GM21515 (cell line): Measurements from ENCODE around the gene CELF4.

Experiments used
- ATAC-seq: cut with Tn5 transposase; IDR thresholded peaks from one replicate; pipeline ENCODE4 v1.9.1; 2021; ENCODE audit not compliant: unreplicated experiment

The CELF4 gene

GRCh38 chr18:37330173-37330572 is 235.4 kb downstream of the CELF4 start:
- no peak for ATAC-seq

DNA sequence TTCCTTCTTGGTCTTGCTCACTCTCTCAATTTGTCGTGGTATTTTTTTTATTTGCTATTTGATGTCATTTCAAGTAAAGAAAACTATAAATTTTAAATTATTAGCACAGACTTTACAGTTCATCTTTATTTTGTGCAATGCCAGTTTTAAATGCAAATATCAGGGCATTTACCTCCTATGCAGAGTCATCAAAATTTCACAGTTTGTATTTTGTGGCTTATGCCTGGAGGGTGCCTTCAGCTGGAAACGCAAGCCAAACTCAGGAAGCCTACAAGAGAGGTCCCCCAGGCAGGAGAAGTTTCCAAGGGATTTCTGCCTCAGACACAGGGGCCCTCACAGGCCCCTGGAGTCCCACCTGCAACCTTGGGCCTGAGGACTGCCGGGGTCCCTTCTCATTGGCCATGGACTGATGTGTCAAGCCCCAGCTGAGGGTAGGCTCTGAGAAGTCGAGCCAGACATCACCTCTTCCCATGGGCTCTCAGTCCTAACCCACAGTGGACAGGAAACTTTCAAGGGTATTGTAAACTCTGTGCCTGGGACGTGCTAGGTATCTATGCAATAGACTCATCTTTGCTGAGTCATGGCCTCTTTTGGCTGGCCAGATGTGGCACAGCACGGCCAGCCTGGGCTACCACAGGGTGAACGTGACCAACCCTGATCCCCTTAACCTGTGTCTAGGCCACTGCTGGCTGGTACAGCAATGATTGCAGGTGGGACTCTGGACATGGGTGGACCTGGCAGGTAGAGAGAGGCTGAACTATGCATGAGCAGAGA is 236.5 kb downstream of the CELF4 start:
- ATAC-seq: no peak

DNA sequence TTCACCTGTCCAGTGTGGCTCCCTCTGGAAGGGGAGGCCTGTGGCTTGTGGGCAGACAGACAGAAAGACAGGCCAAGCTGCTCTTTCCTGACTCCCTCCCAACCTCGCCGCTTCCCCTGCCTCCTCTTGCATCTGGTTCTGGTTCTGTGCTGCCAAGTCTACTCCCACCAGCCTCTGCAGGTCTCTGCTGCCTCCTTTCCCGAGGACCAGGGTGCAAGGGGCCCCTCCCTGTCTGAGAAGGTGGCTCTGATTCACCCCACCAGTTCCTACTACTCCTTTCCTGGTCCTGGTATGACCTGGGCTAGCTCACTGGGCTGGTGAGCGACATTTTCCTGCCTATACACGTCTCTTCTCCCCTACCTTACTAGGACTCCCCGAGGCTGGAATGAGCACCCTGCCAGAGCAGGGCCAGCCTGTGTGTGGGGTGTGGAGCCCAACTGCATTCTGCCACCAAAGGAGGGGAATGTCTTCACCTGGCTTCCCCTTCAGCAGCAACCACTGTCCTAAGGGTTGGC is 238.5 kb downstream of the CELF4 start:
- no peak for ATAC-seq

DNA sequence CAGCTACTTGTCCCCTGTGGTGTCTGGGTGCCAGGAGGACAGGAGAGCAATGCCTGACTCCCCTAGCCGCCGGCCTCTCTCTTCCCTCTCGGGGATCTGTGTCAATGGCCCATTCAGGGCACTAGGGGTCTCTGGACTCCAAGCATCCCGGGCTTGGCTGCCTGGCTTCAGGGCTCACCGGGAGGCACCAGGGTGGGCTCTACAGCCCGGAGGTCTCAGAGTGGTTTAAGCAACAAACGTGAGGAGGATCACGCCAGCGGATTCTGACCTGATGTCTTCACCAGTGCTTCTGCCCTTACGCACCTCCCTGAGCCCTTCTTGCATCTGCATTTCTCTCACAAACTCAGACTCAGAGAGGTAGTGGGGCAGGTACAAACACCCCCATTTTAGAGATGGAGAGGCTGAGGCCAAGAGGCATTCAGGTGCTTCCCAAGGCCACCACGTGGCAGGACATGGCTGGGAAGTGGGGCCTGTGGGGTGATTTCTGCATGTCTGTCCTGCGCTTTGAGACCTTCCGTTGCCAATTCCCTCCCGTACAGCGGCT is 243.0 kb downstream of the CELF4 start:
- ATAC-seq: peak; percentile 81

DNA sequence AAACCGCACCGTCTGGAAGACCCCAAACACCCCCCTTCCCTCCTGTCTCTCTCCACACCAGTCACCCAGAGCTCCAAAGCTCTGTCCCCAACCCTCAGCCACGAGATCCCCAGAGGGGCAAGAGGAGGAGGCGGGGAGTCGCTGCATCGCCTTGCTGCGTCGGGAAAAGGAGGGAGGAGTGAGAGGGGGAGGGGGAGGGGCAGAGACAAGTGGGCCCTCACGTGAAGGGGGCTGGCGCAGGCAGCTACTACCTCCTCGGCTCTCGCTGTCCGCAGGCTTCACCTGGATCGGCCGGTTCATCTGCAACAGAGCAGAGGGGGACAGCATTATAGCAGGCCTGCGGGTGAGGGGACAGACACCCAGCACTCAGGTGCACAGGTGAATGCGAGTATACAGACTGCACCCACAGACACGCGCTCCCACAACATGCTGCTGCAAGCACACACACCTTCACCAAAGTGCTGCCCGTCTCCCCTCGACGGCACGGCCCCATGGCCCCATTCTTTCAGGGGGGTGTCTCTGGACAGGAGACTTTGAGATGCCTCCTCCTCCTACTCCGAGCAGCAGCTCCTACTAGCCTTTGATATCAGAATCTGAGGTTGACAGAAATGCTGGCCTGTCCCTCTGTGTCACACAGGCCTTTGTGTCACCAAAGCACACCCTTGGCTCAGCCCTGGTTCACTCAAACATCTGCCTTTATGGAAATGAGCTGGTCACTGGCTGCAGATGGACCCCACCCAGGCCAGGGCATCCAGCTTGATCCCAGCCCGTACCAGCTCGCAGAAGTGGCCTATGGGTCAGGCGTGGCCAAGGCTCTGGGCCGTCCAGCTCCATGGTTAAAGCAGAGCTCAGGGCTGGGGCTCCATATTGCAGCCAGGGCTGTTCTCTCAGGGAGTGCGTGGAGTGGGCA is 243.8 kb downstream of the CELF4 start:
- no peak for ATAC-seq

DNA sequence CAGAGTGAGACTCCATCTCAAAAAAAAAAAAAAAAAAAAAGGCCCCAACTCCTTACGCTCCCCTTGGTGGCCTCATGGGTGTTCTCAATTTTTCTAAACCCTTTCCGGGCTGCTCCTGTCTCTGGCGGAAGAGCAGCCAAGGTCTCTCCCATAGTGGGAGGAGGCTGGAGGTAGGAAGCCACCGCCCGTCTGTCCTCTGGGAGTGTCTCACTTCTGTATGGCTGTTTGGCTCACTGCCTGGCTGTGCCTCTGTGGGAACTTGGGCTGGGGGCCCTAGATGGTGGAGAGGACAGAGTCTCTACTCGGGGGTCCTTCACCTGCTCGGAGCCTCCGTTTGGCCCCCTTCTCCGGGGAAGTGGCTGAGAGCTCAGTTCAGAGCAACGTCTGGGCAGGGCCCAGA is 245.3 kb downstream of the CELF4 start:
- ATAC-seq: no peak

DNA sequence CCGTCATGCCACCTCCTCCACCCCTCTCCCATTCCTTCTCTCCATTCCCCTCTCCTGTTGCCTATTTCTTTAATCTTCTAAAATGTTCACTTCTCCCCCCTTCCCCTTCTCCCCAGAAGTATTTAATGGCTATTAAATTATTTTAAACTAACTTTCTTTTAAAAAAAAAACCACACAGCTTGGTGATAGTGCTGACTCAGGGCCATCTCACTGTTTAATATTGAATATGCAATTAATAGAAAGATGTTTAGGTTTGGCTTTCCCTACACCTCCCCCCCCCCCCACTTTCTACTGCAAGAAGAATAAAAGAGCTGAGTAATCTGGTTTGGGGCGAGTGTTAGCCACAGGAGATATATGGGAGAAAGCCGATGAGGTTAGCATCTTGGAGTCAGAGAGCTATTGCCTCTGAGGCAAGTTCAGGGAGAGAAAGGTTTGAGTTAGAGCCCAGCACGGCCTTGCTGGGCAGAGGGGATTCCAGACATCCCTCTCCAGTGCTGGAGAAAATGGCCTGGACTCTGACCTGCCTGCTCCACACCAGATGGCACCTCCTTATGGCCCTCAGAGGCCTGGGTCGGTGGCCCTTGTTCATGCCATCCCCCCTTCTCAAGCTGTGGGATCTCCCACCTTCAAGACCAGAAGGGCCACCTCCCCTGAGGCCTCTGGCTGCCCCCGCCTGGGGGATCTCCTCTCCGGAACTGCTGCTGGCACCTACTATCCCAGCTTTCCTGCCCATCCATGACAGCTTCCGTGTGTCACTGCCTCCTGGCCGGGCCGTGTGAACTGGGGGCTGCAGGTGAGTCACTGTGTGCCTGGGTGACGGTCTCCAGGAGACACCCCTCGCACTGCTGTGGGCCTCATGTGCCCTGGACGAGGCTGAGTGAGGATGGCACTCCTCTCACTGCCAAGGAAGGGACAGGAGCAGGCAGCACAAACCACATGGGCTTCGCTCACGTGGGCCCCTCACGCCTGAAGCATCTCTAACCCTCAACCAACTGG is 246.9 kb downstream of the CELF4 start:
- no peak for ATAC-seq

- no peak for ATAC-seq
Observed at GRCh38 chr18:37317486-37317885, 248.1 kb downstream of the CELF4 start.

GRCh38 chr18:37316468-37316867 is 249.1 kb downstream of the CELF4 start:
- no peak for ATAC-seq

GRCh38 chr18:37315935-37316334 is 249.7 kb downstream of the CELF4 start:
- no peak for ATAC-seq

GRCh38 chr18:37314534-37314933 is 251.1 kb downstream of the CELF4 start:
- no peak for ATAC-seq

- no peak for ATAC-seq
Observed at GRCh38 chr18:37313624-37314023, 252.0 kb downstream of the CELF4 start.

DNA sequence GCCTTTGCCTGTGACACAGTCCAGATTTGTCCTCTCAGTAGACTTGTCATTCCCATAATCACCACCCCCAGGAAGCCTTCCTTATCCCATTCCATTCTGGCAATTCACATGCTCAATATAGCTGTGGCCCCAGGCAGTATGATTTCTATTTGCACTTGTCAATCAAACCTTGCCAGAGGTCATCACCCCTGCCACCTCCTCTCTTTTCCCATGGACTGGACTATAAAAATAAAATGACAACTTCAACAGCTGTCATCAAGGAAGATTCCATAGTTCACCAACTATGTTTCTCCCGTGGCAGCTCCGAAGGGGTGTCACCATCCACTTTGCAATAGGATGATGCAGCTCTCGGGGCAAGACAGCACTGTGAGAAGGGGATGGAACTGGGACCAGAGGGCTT is 255.7 kb downstream of the CELF4 start:
- ATAC-seq: no peak

DNA sequence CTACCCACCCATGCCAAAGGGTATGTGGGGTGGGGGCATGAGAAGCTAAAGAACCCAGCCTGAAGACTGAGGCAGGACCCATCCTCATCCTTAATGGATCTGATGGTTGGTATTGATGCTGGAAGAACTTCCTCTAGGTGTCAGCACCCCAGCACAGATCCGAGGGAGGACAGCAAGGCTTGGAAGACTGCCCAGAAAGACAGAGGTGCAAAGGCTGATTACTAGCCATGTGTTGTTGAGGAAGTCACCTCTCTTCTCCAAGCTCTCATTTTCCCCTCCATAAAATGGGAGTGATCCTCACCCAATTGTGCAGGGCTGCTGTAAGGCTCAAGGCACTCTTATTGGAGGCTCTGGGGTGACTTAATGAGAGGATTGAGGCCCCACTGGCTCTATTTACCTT is 256.5 kb downstream of the CELF4 start:
- ATAC-seq: no peak

GRCh38 chr18:37307181-37307580 is 258.4 kb downstream of the CELF4 start:
- no peak for ATAC-seq

GRCh38 chr18:37306432-37306831 is 259.2 kb downstream of the CELF4 start:
- no peak for ATAC-seq

DNA sequence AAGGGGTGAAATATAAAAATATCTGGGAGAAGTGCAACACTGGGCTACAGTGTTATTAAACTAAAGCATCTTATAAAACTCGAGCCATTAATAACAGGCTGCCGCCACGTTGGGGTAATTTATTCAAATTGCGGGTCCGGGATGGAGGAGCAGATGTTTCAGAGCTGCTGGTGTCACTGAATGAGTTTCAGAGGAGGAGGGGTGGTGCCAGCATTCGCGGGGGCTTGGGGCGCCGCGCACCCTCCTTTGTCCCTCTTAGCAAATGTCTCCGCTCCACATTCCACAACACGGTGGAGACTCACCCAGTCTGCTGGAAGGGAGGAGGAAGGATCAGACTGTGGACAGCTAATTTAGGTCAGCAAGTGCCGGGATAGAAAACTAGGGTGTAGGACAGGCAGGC is 260.5 kb downstream of the CELF4 start:
- ATAC-seq: no peak

DNA sequence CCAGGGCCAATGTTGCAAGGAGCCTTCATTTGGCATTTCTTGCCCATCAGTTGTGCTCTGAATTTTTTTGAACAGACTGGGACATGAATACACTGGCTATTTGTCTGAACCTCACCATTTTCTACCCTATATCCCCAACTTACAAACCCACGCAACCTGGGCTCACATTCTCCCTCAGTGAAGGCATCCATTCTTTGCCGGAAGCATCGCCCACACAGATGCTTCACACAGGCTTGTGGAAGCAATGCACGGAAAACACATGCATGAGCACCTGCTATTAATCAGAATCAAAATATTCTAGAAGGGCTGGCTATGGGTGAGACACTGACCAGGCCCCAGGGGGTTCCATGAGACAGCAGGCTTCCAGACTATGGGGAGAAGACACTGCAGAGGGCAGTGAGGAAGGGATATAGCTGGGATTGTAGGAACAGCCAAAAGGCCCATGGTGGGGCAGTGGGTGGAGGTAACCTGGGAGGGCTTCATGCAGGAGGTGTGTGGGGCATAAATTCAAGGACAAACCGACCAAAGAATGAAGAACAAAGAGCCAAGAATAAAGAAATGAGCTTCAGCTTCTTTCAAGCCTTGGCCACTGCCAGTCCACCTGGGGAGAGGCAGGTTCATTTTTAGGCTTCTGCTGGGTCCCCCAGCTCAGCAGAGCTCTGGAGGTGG is 261.5 kb downstream of the CELF4 start:
- no peak for ATAC-seq

DNA sequence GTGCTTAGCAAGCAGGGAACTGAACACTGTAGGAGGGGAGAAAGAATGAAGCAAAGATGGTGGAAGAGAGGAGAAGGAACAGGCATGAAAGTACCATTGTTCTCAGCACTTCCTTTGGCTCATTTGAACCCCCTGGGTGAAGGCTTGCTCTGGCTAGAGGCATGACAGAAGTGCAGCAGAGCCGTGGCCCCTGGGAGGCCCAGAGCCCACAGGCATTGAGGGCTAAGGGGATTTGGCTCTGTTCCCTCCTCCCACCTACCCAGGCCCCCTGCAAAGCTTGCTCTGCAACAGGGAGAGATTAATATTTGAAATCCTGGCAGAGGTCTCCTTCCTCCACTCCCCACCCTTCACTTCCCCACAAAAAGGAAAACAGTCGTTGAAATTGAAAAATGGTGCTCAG is 262.6 kb downstream of the CELF4 start:
- no peak for ATAC-seq

- no peak for ATAC-seq
Observed at GRCh38 chr18:37302519-37302918, 263.1 kb downstream of the CELF4 start.
